Hematopoietic multipotent progenitor cell treated with erythropoietin and hydrocortisone succinate and interleukin-3 and kit ligand, for 6 days (in vitro differentiated cells): ENCODE measurements around the gene MRI1.

Experiments
- DNase-seq: peaks from one replicate; pipeline ENCODE4 v3.0.0-alpha.2; 2015

MRI1 gene

GRCh38 chr19:13795595-13796300 lies 31.4 kb downstream of the MRI1 start:
- DNase-seq = no peak

- DNase-seq = no peak
Measured at GRCh38 chr19:13796301-13797057, 32.2 kb downstream of the MRI1 start.

GRCh38 chr19:13797058-13797440 lies 32.7 kb downstream of the MRI1 start:
- DNase-seq = no peak

- DNase-seq = no peak
Measured at GRCh38 chr19:13797870-13798269, 33.5 kb downstream of the MRI1 start.

GRCh38 chr19:13799669-13800068 lies 35.3 kb downstream of the MRI1 start:
- no peak for DNase-seq

DNA sequence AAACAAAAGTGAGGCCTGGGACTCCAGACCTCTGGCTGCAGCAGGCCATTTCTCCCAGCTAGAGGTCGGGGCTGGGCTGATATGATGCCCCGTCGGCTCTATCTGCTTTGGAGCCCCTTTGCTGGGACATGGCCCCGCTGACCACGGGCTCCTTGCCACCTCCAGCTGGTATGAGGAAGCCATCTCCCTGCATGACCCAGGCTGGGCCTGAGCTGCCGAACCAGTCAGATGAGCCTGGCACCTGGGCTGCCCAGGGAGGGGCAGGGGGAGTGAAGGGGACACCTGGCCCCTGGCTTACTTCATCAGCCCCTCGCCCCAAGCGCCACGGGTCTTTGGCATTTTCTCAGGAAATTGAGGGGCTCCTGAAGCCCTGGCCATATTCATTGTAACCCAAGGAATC lies 38.7 kb downstream of the MRI1 start:
- DNase-seq = no peak

- DNase-seq = peak; percentile 45
Measured at GRCh38 chr19:13804830-13805683, 40.7 kb downstream of the MRI1 start.

GRCh38 chr19:13806728-13807127 lies 42.4 kb downstream of the MRI1 start:
- DNase-seq = no peak

DNA sequence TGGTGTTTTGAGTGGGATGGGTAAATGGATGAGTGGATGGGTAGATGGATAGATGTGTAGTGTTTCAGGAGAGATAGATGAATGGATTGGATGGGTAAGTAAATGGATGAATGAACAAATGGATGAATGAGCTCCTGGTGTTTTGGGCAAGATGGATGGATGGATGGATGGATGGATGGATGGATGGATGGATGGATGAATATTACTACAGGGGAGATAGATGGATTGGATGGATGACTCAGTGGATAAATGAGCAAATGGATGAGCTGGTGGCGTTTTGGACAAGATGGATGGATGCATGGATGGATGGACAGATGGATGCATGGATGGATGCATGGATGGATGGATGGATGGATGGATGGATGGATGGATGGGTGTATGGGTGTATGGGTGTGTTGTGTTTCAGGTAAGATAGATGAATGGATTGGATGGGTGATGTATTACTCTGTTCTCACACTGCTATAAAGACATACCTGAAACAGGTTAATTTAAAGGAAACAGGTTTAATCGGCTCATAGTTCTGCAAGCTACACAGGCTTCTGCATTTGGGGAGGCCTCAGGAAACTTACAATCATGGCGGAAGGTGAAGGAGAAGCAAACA lies 43.2 kb downstream of the MRI1 start:
- DNase-seq = no peak

DNA sequence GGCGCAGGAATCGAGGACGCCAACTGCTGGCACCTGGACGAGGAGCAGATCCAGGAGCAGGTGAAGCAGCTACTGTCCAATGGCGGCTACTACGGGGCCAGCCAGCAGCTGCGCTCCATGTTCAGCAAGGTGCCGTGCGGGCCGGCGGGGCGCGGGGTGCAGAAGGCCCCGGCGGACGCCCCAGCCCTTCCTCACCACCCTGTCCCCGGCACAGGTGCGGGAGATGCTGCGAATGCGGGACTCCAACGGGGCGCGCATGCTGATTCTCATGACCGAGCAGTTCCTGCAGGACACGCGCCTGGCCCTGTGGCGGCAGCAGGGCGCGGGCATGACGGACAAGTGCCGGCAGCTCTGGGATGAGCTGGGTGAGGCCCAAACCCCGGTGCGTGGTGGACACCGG lies 44.5 kb downstream of the MRI1 start:
- no peak for DNase-seq

DNA sequence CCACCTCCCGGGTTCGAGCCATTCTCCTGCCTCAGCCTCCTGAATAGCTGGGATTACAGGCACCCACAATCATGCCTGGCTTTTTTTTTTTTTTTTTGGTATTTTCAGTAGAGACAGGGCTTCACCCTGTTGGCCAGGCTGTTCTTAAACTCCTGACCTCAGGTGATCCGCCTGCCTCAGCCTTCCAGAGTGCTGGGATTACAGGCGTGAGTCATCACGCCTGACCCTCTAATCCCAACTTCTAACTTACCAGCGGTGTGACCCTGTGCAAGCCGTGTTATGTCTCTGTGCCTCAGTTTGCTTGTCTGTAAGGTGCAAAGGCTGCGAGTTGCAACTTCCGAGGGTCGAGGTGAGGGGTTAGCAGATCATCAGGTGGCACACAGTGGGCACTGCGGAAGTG lies 48.2 kb downstream of the MRI1 start:
- DNase-seq = no peak

- DNase-seq = no peak
Measured at GRCh38 chr19:13813147-13813546, 48.8 kb downstream of the MRI1 start.

DNA sequence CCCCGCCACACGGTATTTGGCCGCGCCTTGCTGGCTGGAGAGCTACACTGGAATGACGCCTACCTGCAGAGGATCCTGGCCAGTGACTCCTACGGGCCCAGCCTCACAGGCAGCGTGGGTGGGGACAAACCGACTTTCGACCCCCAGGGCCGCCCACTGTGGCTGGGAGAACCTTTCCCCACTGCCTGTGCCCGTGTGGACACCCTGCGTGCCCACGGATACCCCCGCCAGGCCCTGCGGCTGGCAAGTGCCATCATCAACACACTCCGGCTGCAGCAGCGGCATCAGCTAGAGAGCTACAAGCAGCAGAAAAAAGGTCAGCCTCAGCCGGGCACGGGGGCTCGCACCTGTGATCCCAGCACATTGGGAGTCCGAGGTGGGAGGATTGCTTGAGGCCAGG lies 50.2 kb downstream of the MRI1 start:
- DNase-seq = no peak

GRCh38 chr19:13817018-13817614 lies 52.8 kb downstream of the MRI1 start:
- peak; percentile 66 for DNase-seq

- DNase-seq = peak; percentile 66
Measured at GRCh38 chr19:13817615-13818371, 53.5 kb downstream of the MRI1 start.

GRCh38 chr19:13819238-13819637 lies 54.9 kb downstream of the MRI1 start:
- no peak for DNase-seq

DNA sequence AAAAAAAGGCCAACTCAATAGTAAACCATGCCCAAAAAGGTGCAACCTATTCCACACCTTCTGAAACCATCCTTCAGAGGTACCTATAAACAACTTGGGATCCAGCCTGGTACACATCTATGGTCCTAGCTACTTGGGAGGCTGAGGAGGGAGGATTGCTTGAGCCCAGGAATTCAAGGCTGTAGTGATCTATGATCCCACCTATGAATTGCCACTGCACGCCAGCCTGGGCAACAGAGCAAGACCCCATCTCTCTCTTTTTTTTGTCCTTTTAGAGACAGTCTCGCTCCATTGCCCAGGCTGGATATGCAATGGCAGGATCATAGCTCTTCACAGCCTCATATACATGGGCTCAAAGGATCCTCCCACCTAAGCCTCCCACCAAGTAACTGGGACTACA lies 57.0 kb downstream of the MRI1 start:
- no peak for DNase-seq

DNA sequence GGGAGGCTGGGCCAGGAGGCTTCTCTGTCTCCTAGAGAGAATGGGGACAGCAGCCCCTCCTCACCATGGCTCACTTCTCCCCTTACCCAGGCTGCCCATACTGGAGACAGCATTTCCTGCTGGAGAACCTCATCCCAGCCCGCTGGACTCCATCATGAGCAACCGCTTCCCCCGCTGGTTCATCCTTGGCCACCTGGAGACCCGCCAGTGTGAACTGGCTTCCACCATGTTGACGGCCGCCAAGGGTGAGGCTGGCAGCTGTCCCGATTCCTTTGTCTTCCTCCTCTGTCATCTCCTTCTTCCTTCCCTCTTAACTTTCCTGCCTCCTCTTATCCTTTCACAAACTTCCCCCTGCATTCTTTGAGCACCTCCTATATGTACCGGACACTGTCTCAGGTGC lies 58.9 kb downstream of the MRI1 start:
- no peak for DNase-seq
